Spinal cord (tissue), 10 donors: Measurements from ENCODE around the gene DMD. TPM values are rescaled to one million over a fixed set of nuclear protein-coding genes. Genes with fewer than 3 reads are reported as not detected.

Experiments
- DNase-seq, 6 donors: peaks; one replicate each; pipeline versions ENCODE4 v3.0.0 to v3.0.0-alpha.2; 2013 to 2015; ENCODE audit warnings: low spot score in 6 of 6, low read depth in 4 of 6
- H3K27ac ChIP-seq: one replicate; pipeline ENCODE4 v1.5.1; 2013; ENCODE audit warnings: low read depth, low read length, control low read depth
- H3K27me3 ChIP-seq: one replicate; pipeline ENCODE4 v1.6.1; 2013; ENCODE audit warnings: low read length; ENCODE audit not compliant: control insufficient read depth, insufficient read depth
- H3K36me3 ChIP-seq: one replicate; pipeline ENCODE4 v1.6.1; 2013; ENCODE audit warnings: low read length; ENCODE audit not compliant: control insufficient read depth, insufficient read depth
- H3K4me1 ChIP-seq: one replicate; pipeline ENCODE4 v1.6.1; 2013; ENCODE audit warnings: low read length; ENCODE audit not compliant: control insufficient read depth, insufficient read depth
- H3K4me3 ChIP-seq: one replicate; pipeline ENCODE4 v1.5.1; 2013; ENCODE audit warnings: low read depth, low read length, control low read depth
- H3K9me3 ChIP-seq: one replicate; pipeline ENCODE4 v1.6.1; 2013; ENCODE audit warnings: low read length; ENCODE audit not compliant: control insufficient read depth, insufficient read depth
- WGBS: methylation state at CpG from one replicate; pipeline ENCODE4 v1.1.5; 2013; ENCODE audit warnings: missing lambda C conversion rate; ENCODE audit not compliant: insufficient coverage; 5-methylcytosine and 5-hydroxymethylcytosine counted together
- polyA plus RNA-seq, 2 donors: library from polyadenylated mRNA; unstranded; fragments of 120-200 nt; gene quantifications; one replicate each; pipeline ENCODE4 v1.2.1, GENCODE V29; 2013; ENCODE audit not compliant: insufficient read length in 2 of 2
- total RNA-seq, 2 donors: library from RNA; depleted of rRNA in 1 of 2; stranded (reverse); fragments of 120-200 nt in 1 of 2; fragments of >200 nt in 1 of 2; gene quantifications; one replicate each; pipeline versions ENCODE4 v1.2.3 to v1.2.4, GENCODE V29; 2013 to 2014
- donor health status: healthy.

The DMD gene
- total and polyA plus RNA-seq, 4 donors = 28.4 to 112 (median 41.9) TPM

DNA sequence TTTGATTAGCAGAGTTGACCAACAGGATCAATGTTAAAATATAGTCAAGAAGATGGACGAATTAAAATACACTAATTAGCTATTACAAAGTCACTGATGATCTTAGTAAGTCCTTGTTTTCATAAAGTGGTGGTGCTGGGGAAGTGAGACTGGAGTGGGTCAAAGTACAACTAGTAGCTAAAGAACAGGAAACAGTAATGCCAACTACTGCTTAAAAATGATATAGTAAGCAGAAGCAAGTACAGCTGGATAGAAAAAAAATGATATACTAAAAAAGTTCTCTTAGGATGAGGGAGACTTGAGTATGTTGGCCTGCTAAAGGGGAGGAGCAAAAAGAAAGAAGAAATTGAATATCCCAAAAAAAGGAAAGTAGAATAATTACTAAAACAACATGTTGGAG is 1558.7 kb downstream of the DMD start:
- Histone ChIP-seq H3K27me3 (peaks cover 2% of the 10 kb centered on the region), H3K36me3 (no peaks in the 10 kb centered on the region), H3K4me1 (no peaks in the 10 kb centered on the region), H3K27ac (no peak overlapping the region), H3K4me3 (no peak overlapping the region), H3K9me3 (peaks cover 2% of the 10 kb centered on the region)
- no peak for DNase-seq
- no CpG with 5 or more reads among the region's 1 CpG for WGBS

DNA sequence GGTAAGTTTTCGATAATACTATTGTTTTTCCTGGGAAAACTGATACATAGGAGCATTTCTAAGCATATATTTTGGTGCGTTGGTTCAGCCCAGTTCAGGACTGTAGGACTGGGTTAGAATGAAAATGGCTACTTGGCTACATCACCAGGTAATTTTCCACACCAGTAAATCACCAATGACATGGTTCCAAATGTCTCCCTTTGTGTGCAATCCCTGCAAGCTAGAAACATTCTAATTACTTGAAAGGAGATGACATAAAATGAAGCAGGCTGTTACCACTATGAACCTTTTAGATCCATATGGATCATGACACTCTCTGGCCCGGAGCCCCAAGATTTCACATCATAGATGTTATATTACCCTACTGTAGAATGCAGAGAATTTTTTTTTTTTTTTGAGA is 1562.1 kb downstream of the DMD start:
- Histone ChIP-seq H3K36me3 (no peaks in the 10 kb centered on the region), H3K4me3 (no peak overlapping the region), H3K27ac (no peak overlapping the region), H3K27me3 (peaks cover 2% of the 10 kb centered on the region), H3K4me1 (no peaks in the 10 kb centered on the region), H3K9me3 (peaks cover 2% of the 10 kb centered on the region)
- WGBS = no CpG with 5 or more reads among the region's 3 CpGs
- DNase-seq = peak in 2 of 6 donors; percentile 39 to 52

DNA sequence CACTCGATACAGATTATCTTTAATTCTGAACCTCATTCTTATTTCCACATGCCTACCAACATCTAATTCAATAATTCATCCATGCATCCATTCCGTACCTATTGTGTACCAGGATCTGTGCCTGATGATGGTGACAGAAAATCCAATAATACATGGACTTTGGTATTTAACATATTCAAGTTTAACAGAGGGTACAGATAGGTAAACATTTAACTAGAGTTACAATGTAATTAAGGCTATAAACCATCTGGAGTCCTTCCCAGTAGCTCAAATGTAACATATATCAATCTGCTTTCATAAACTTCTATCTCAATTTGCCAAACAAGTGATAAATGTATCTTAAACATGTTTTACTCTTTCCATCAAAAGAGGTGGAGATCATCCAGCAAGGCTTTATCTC is 1578.0 kb downstream of the DMD start:
- H3K36me3 ChIP-seq = no peaks in the 10 kb centered on the region
- no peak for DNase-seq
- no CpG with 5 or more reads among the region's 2 CpGs for WGBS
- no peak overlapping the region for H3K4me3 ChIP-seq
- no peaks in the 10 kb centered on the region for H3K4me1 ChIP-seq
- peaks cover 2% of the 10 kb centered on the region for H3K27me3 ChIP-seq
- H3K27ac ChIP-seq = no peak overlapping the region
- H3K9me3 ChIP-seq = no peaks in the 10 kb centered on the region

DNA sequence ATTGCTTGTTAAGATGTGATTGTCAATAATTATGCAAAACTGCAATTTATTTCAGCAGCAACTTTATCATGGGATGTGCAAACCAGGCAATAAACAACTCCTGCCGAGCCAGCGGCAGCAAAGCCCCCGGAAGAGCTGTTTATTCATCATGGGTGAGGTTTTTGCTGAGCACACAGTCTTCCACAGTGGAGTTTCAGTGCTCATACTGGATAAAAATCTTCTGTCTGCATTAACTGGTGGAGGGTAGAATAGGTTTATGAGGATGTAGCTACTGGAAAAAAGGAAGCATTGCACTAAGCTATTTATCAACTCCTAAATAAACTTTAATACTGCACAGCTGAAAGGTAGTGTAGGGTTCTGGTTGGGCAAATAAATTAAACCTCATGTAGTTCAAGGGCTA is 1582.2 kb downstream of the DMD start:
- no peaks in the 10 kb centered on the region for H3K9me3 ChIP-seq
- H3K36me3 ChIP-seq = no peaks in the 10 kb centered on the region
- DNase-seq = peak in 1 of 6 donors; percentile 54
- peaks cover 2% of the 10 kb centered on the region for H3K27me3 ChIP-seq
- peak overlapping the region; percentile 61 for H3K27ac ChIP-seq
- 56% methylated on average over 3 of the region's 3 CpGs for WGBS
- H3K4me3 ChIP-seq = no peak overlapping the region
- H3K4me1 ChIP-seq = no peaks in the 10 kb centered on the region

DNA sequence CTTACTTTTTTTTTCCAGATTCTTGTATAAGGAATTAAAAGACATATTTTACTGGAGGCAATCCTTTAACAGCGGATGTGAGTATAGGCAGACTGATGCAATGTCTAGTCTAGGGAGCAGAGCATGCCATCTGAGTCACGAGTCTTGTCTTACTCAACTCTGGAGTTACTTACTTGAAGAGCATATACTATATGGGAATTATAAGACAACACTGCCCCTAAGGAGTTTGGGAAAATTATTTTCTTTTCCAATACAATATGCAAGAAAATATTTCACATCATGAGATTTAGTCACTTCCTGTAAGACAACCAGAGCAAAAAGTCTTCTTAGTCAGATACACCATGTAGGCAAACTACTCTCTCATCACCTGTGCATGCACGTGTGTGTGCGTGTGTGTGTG is 1602.2 kb downstream of the DMD start:
- Histone ChIP-seq H3K27ac (no peak overlapping the region), H3K4me3 (no peak overlapping the region), H3K36me3 (no peaks in the 10 kb centered on the region), H3K27me3 (no peaks in the 10 kb centered on the region), H3K4me1 (no peaks in the 10 kb centered on the region), H3K9me3 (no peaks in the 10 kb centered on the region)
- no peak for DNase-seq
- no CpG with 5 or more reads among the region's 4 CpGs for WGBS

DNA sequence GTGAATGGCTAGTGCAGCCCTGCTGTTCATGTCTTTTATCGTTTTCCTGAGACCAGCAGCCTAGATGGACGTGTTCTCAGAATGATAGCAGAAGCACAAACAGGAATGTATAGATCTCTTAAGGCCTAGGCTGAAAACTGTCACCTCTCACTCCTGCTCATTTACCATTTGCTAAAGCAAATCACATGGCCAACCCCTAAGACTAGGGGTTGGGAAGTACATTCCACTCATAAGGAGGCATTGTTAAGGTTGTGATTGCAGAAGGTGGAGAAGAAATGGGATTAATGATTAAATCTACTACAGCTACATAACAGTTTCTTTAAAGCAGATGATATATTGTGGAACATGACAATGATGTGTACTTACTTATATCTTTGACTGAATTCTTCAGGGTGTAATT is 1602.7 kb downstream of the DMD start:
- DNase-seq = no peak
- no peaks in the 10 kb centered on the region for H3K36me3 ChIP-seq
- no peak overlapping the region for H3K27ac ChIP-seq
- WGBS = 44% methylated on average over 2 of the region's 2 CpGs
- H3K4me1 ChIP-seq = no peaks in the 10 kb centered on the region
- H3K4me3 ChIP-seq = no peak overlapping the region
- H3K27me3 ChIP-seq = no peaks in the 10 kb centered on the region
- no peaks in the 10 kb centered on the region for H3K9me3 ChIP-seq

DNA sequence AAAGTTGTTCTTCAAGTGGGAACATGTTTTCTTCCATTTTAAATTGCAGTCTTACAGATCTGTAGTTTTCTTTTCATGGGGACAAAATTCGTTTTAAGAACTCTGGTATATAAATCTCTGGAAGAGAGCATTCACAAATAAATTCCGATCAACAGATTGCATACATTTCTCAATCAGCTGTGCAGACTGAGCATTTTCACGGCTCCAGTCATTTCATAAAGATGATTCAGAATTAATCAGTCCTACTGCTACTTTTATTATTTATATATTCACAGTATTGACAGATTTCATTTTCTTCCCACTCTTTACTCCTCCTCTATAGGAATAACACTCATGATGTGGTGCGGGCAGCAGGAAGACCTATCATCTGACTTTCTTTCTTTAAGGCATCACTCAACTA is 1604.6 kb downstream of the DMD start:
- no peak for DNase-seq
- no peaks in the 10 kb centered on the region for H3K9me3 ChIP-seq
- H3K27ac ChIP-seq = no peak overlapping the region
- WGBS = no CpG with 5 or more reads among the region's 4 CpGs
- H3K4me3 ChIP-seq = no peak overlapping the region
- H3K27me3 ChIP-seq = no peaks in the 10 kb centered on the region
- no peaks in the 10 kb centered on the region for H3K36me3 ChIP-seq
- no peaks in the 10 kb centered on the region for H3K4me1 ChIP-seq

DNA sequence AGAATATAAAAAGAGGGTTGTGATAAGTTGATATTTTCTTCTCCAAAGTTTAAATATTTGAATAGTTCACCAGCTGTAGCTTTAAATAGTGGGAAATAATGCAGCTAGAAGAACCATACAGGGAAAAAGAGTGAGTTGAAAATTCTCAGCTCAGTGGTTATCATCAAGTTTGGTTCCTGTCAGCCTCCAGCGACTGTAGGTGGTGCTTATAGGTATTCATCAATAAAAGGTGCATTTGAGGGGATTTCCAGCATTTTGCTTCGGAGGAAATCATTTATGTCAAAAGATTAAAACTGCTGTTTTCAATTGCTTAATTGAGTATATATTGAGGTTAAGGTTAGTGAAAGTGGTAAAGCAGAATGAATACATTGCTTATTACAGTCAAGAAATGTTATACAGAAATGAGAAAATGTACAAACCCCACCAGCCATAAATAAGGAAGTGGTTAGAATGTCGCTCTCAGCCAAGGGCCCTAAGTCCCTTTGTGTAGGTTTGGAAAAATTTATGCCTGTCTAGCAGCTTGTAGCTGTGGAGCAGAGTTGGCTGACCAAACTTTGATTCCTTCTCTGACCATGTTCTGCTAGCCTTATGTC is 1606.6 kb downstream of the DMD start:
- Histone ChIP-seq H3K4me1 (no peaks in the 10 kb centered on the region), H3K36me3 (no peaks in the 10 kb centered on the region), H3K9me3 (no peaks in the 10 kb centered on the region), H3K27ac (no peak overlapping the region), H3K27me3 (no peaks in the 10 kb centered on the region), H3K4me3 (no peak overlapping the region)
- DNase-seq = no peak
- WGBS = no CpG with 5 or more reads among the region's 3 CpGs

DNA sequence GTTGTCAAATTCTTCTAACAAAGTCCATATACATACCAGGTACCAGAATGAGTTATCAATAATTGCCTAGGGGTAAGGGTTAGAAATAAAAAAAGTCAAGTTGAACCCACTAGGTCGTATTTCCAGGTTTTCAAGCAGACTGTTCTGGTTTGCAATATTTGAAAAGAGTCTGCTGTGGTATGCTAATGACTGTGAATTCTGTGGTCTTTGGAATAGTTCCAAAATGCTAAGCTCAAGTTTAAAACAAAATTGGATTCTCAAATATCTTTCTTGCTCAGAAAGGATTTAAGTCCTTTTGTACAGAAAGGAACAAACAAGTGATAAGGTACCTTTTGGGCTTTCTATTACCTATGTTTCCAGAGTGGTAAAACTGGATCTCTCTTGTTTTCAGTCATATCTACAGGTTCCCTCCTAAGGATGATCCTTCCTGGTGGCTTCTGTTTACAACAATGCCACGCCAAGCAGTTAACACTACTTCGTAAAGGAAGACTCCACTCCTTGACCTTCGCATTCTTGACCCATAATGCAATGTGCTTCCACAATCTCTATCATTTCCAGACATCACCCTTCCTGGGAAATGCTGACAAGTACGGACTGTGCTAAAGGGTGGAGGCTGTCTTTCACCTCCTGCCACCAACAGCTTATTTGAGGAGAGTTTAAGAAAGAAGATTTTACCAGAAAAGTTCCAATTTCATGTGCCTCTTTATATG is 1607.8 kb downstream of the DMD start:
- Histone ChIP-seq H3K27ac (no peak overlapping the region), H3K36me3 (no peaks in the 10 kb centered on the region), H3K27me3 (no peaks in the 10 kb centered on the region), H3K9me3 (no peaks in the 10 kb centered on the region), H3K4me3 (no peak overlapping the region), H3K4me1 (no peaks in the 10 kb centered on the region)
- 45% methylated on average over 2 of the region's 5 CpGs for WGBS
- DNase-seq = peak in 1 of 6 donors; percentile 25

DNA sequence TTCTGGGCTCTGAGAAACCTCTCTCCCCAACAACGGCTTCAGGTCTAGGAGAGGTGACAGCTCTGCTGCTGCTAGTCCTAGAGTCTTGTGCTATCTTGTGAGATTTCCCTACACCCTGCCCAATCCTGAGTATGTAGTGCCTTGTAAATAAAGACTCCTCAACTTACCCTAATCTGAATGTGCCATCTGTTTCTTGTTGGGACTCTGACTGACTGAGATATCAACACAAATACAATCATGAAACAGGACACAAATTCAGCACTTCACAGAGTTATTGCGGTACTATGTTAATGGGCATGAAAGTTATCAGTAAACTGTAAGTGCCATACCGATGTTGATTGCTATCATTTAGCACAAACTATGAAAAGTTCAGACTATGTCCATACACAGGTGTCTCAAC is 1610.5 kb downstream of the DMD start:
- H3K4me1 ChIP-seq = no peaks in the 10 kb centered on the region
- no peaks in the 10 kb centered on the region for H3K9me3 ChIP-seq
- no peak overlapping the region for H3K4me3 ChIP-seq
- H3K27ac ChIP-seq = no peak overlapping the region
- DNase-seq = no peak
- no peaks in the 10 kb centered on the region for H3K36me3 ChIP-seq
- WGBS = no CpG with 5 or more reads among the region's 3 CpGs
- no peaks in the 10 kb centered on the region for H3K27me3 ChIP-seq
